Type B pancreatic cell (in vitro differentiated cells): ENCODE results near the gene CRELD2. TPM values are rescaled to one million over a fixed set of nuclear protein-coding genes. Genes with fewer than 3 reads are reported as not detected.

Source experiments
- DNase-seq: peaks from one replicate; pipeline ENCODE4 v3.0.0; 2021; ENCODE audit warnings: mixed read lengths; ENCODE audit not compliant: unreplicated experiment; ENCODE audit errors: extremely low spot score
- H3K27ac Mint-ChIP-seq: 2 replicates; pipeline ENCODE4 v1.8.0; 2021; ENCODE audit warnings: mild to moderate bottlenecking, mixed read lengths
- H3K27me3 Mint-ChIP-seq: 2 replicates; pipeline ENCODE4 v1.8.0; 2021; ENCODE audit warnings: mixed read lengths
- H3K36me3 Mint-ChIP-seq: 2 replicates; pipeline ENCODE4 v1.8.0; 2021; ENCODE audit warnings: mixed read lengths
- H3K4me1 Mint-ChIP-seq: one replicate; pipeline ENCODE4 v1.8.0; 2021; ENCODE audit warnings: mixed read lengths; ENCODE audit not compliant: unreplicated experiment
- H3K4me3 Mint-ChIP-seq: 2 replicates; pipeline ENCODE4 v1.8.0; 2021; ENCODE audit warnings: mild to moderate bottlenecking, mixed read lengths
- H3K9me3 Mint-ChIP-seq: 2 replicates; pipeline ENCODE4 v1.8.0; 2021; ENCODE audit warnings: mixed read lengths
- CTCF ChIP-seq: fragments of 200-600 bp; sonication (generic); conservative IDR thresholded peaks from 2 replicates; pipeline ENCODE4 v1.5.0; 2021; ENCODE audit warnings: antibody characterized with exemption, mild to moderate bottlenecking
- total RNA-seq: library from RNA; stranded (reverse); gene quantifications from 2 replicates; pipeline ENCODE4 v1.2.1, GENCODE V29; 2021; ENCODE audit warnings: low replicate concordance

CRELD2 gene
- total RNA-seq, 1 donor from 2014 or later = 55.8 TPM

- Mint-ChIP-seq H3K36me3 (no peaks in the 10 kb centered on the region), H3K9me3 (no peaks in the 10 kb centered on the region), H3K27me3 (peaks cover 10% of the 10 kb centered on the region), H3K4me1 (peaks cover 11% of the 10 kb centered on the region), H3K27ac (peak overlapping the region; percentile 98), H3K4me3 (peak overlapping the region; percentile 84)
- no peak for TF ChIP-seq CTCF
- no peak for DNase-seq
Observed at GRCh38 chr22:49971232-49972162, 53.1 kb downstream of the CRELD2 start.

- Mint-ChIP-seq H3K4me3 (no peak overlapping the region), H3K4me1 (peaks cover 14% of the 10 kb centered on the region), H3K36me3 (no peaks in the 10 kb centered on the region), H3K27ac (no peak overlapping the region), H3K27me3 (peaks cover 14% of the 10 kb centered on the region), H3K9me3 (no peaks in the 10 kb centered on the region)
- DNase-seq = no peak
- no peak for TF ChIP-seq CTCF
Observed at GRCh38 chr22:49972163-49973017, 54.0 kb downstream of the CRELD2 start.

- TF ChIP-seq CTCF = no peak
- H3K4me1 Mint-ChIP-seq = peaks cover 10% of the 10 kb centered on the region
Observed at GRCh38 chr22:49973018-49973961, 54.9 kb downstream of the CRELD2 start.

GRCh38 chr22:49975543-49976389, 57.3 kb downstream of the CRELD2 start:
- Mint-ChIP-seq H3K4me1 (peaks cover 6% of the 10 kb centered on the region), H3K4me3 (no peak overlapping the region), H3K36me3 (no peaks in the 10 kb centered on the region), H3K9me3 (peaks cover 8% of the 10 kb centered on the region), H3K27me3 (peaks cover 24% of the 10 kb centered on the region), H3K27ac (peak overlapping the region; percentile 59)
- no peak for DNase-seq
- TF ChIP-seq CTCF = no peak

More at GRCh38 chr22:49973018-49973961, 54.9 kb downstream of the CRELD2 start:
- H3K27me3 Mint-ChIP-seq = peaks cover 15% of the 10 kb centered on the region
- H3K9me3 Mint-ChIP-seq = no peaks in the 10 kb centered on the region
- no peak for DNase-seq
- no peaks in the 10 kb centered on the region for H3K36me3 Mint-ChIP-seq
- H3K27ac Mint-ChIP-seq = no peak overlapping the region
- H3K4me3 Mint-ChIP-seq = no peak overlapping the region
